Measurements from ENCODE around the gene TSPAN1. TPM values are rescaled to one million over a fixed set of nuclear protein-coding genes. Genes with fewer than 3 reads are reported as not detected.

The TSPAN1 gene
- total RNA-seq, 1 donor from 2014 or later, result 1.7 TPM

DNA sequence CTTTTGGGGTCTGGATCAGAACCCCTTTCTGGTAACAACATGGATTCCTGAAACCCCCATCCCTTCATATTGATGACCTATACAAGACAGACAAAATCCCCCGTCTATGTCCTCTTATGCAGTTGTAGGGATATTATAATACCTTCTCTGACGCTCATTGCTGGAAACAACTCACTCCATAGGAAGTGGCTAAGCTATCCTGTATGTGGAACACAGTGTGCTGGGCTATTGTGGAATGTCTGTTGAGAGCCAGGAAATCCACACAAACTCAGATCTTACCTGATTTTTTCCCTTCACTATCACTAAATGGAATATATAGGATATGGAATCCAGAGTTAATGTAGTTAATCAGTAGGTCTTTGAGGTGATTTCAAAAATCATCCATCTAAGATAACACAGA, 24.8 kb upstream of the TSPAN1 start:
- no peak for FAIRE-seq
- Mint-ChIP-seq H3K4me1 (ENCODE audit: low read depth, unreplicated experiment) (peaks cover 34% of the 10 kb centered on the region), H3K4me3 (ENCODE audit: unreplicated experiment) (no peak overlapping the region)

GRCh38 chr1:46152016-46152415, 22.9 kb upstream of the TSPAN1 start:
- Histone ChIP-seq H3K27me3 (ENCODE audit: insufficient read depth, low read length) (no peaks in the 10 kb centered on the region), H3K4me3 (ENCODE audit: insufficient read depth, low read depth, low read length) (no peak overlapping the region), H3K9me3 (ENCODE audit: insufficient read depth, low read depth, low read length) (no peaks in the 10 kb centered on the region), H3K36me3 (ENCODE audit: insufficient read depth, low read length) (no peaks in the 10 kb centered on the region), H2AFZ (ENCODE audit: low read depth, low read length) (no peak overlapping the region), H3K9ac (ENCODE audit: low read length) (no peak overlapping the region), H3K4me1 (ENCODE audit: insufficient read depth, low read length) (peaks cover 9% of the 10 kb centered on the region), H3K27ac (ENCODE audit: low read depth, low read length) (no peak overlapping the region), H4K20me1 (ENCODE audit: insufficient read depth, low read length) (no peaks in the 10 kb centered on the region), H3K79me2 (ENCODE audit: insufficient read depth, low read length) (no peaks in the 10 kb centered on the region), H3K4me2 (ENCODE audit: low read length) (peak overlapping the region; percentile 34)
- H3K4me3 Mint-ChIP-seq (ENCODE audit: unreplicated experiment), result peak overlapping the region; percentile 41
- peak overlapping the region; percentile 76 for H3K27ac Mint-ChIP-seq (ENCODE audit: unreplicated experiment)
- TF ChIP-seq EZH2 (IDR thresholded peaks at IDR 0.05; ENCODE audit: insufficient read depth, low read length), result no peak
- no peak for TF ChIP-seq CTCF (IDR thresholded peaks at IDR 0.05; ENCODE audit: insufficient read depth, low read depth, low read length)
- DNase-seq (ENCODE audit: low read depth), result peak; percentile 92
- H3K9me3 Mint-ChIP-seq (ENCODE audit: unreplicated experiment), result peaks cover 3% of the 10 kb centered on the region
- FAIRE-seq, result peak; percentile 49
- H3K4me1 Mint-ChIP-seq (ENCODE audit: low read depth, unreplicated experiment), result peaks cover 34% of the 10 kb centered on the region
- no peaks in the 10 kb centered on the region for H3K27me3 Mint-ChIP-seq (ENCODE audit: low read depth, unreplicated experiment)
- no peaks in the 10 kb centered on the region for H3K36me3 Mint-ChIP-seq (ENCODE audit: low read depth, unreplicated experiment)

More for the DNA sequence above, 24.8 kb upstream of the TSPAN1 start:
- Mint-ChIP-seq H3K9me3 (ENCODE audit: unreplicated experiment) (peaks cover 3% of the 10 kb centered on the region), H3K36me3 (ENCODE audit: low read depth, unreplicated experiment) (no peaks in the 10 kb centered on the region), H3K27ac (ENCODE audit: unreplicated experiment) (no peak overlapping the region), H3K27me3 (ENCODE audit: low read depth, unreplicated experiment) (peaks cover 2% of the 10 kb centered on the region)
- Histone ChIP-seq H3K4me2 (ENCODE audit: low read length) (no peak overlapping the region), H3K4me1 (ENCODE audit: insufficient read depth, low read length) (peaks cover 9% of the 10 kb centered on the region), H4K20me1 (ENCODE audit: insufficient read depth, low read length) (no peaks in the 10 kb centered on the region), H3K4me3 (ENCODE audit: insufficient read depth, low read depth, low read length) (no peak overlapping the region), H3K9ac (ENCODE audit: low read length) (no peak overlapping the region), H3K27me3 (ENCODE audit: insufficient read depth, low read length) (peaks cover 2% of the 10 kb centered on the region), H3K9me3 (ENCODE audit: insufficient read depth, low read depth, low read length) (no peaks in the 10 kb centered on the region), H3K27ac (ENCODE audit: low read depth, low read length) (no peak overlapping the region), H3K36me3 (ENCODE audit: insufficient read depth, low read length) (no peaks in the 10 kb centered on the region), H3K79me2 (ENCODE audit: insufficient read depth, low read length) (no peaks in the 10 kb centered on the region), H2AFZ (ENCODE audit: low read depth, low read length) (no peak overlapping the region)
- TF ChIP-seq EZH2 (IDR thresholded peaks at IDR 0.05; ENCODE audit: insufficient read depth, low read length), result no peak
- no peak for DNase-seq (ENCODE audit: low read depth)

- H2AFZ ChIP-seq (ENCODE audit: low read depth, low read length), result no peak overlapping the region
- H3K27me3 Mint-ChIP-seq (ENCODE audit: low read depth, unreplicated experiment), result no peaks in the 10 kb centered on the region
- no peaks in the 10 kb centered on the region for H3K36me3 ChIP-seq (ENCODE audit: insufficient read depth, low read length)
- H3K27ac ChIP-seq (ENCODE audit: low read depth, low read length), result no peak overlapping the region
- no peaks in the 10 kb centered on the region for H4K20me1 ChIP-seq (ENCODE audit: insufficient read depth, low read length)
- H3K4me1 ChIP-seq (ENCODE audit: insufficient read depth, low read length), result peaks cover 9% of the 10 kb centered on the region
- H3K9me3 Mint-ChIP-seq (ENCODE audit: unreplicated experiment), result peaks cover 2% of the 10 kb centered on the region
- H3K4me1 Mint-ChIP-seq (ENCODE audit: low read depth, unreplicated experiment), result peaks cover 34% of the 10 kb centered on the region
- FAIRE-seq, result no peak
- no peak overlapping the region for H3K9ac ChIP-seq (ENCODE audit: low read length)
- H3K36me3 Mint-ChIP-seq (ENCODE audit: low read depth, unreplicated experiment), result no peaks in the 10 kb centered on the region
- H3K4me3 Mint-ChIP-seq (ENCODE audit: unreplicated experiment), result no peak overlapping the region
- H3K4me3 ChIP-seq (ENCODE audit: insufficient read depth, low read depth, low read length), result no peak overlapping the region
- peak overlapping the region; percentile 83 for H3K27ac Mint-ChIP-seq (ENCODE audit: unreplicated experiment)
- DNase-seq (ENCODE audit: low read depth), result no peak
- H3K4me2 ChIP-seq (ENCODE audit: low read length), result no peak overlapping the region
- TF ChIP-seq CTCF (IDR thresholded peaks at IDR 0.05; ENCODE audit: insufficient read depth, low read depth, low read length) (no peak), EZH2 (IDR thresholded peaks at IDR 0.05; ENCODE audit: insufficient read depth, low read length) (no peak)
- H3K9me3 ChIP-seq (ENCODE audit: insufficient read depth, low read depth, low read length), result no peaks in the 10 kb centered on the region
- H3K27me3 ChIP-seq (ENCODE audit: insufficient read depth, low read length), result no peaks in the 10 kb centered on the region
- H3K79me2 ChIP-seq (ENCODE audit: insufficient read depth, low read length), result no peaks in the 10 kb centered on the region
Measured at GRCh38 chr1:46153228-46153627, 21.7 kb upstream of the TSPAN1 start.
